GM12801 (cell line): ENCODE data around the gene CD74.

Experiments
- CTCF ChIP-seq: IDR thresholded peaks from one replicate; pipeline ENCODE4 v1.5.1; 2011; ENCODE audit warnings: control low read depth; ENCODE audit not compliant: insufficient read length; ENCODE audit errors: extremely low read depth

CD74 gene

GRCh38 chr5:150400316-150401075 is 12.2 kb downstream of the CD74 start:
- no peak for TF ChIP-seq CTCF

- TF ChIP-seq CTCF: no peak
Measured at GRCh38 chr5:150399524-150400211, 13.0 kb downstream of the CD74 start.

DNA sequence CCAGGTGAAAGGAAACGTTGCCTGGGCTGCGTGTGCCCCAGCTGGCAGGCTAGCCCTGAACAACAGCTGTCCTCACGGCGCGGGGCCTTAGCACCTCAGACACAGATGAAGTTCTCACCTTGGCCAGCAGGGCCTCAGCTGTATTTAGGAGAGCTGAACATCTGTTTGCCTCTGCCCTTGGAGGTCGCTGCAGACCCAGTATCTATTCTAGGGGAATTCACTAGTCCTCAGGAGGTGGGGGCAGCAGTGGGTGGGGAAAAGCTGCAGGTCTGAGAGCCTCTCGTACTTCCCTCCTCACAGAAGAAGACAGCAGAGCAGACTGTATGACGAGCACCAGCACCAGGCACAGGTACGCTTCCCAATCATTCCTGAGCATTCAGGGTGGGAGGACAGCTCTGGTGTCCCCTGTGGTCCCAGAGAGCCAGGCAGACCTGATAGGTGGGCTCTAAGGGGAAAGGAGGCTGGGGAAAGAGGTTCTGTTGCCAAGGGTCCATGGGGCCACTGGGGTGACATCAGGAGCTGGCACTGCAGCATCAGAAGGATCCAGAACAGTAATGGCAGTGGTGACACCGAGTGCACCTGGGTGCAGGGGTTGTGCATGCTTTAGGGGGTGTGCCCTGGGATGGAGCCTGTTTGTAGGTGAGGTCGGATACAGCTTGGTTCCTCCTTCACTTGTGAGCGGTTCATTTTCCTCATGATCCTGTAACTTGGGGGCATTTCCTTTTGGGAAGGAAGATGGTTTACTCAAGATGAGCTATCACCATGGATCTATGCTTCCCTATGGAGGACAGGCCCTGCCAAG is 13.8 kb downstream of the CD74 start:
- TF ChIP-seq CTCF: no peak

DNA sequence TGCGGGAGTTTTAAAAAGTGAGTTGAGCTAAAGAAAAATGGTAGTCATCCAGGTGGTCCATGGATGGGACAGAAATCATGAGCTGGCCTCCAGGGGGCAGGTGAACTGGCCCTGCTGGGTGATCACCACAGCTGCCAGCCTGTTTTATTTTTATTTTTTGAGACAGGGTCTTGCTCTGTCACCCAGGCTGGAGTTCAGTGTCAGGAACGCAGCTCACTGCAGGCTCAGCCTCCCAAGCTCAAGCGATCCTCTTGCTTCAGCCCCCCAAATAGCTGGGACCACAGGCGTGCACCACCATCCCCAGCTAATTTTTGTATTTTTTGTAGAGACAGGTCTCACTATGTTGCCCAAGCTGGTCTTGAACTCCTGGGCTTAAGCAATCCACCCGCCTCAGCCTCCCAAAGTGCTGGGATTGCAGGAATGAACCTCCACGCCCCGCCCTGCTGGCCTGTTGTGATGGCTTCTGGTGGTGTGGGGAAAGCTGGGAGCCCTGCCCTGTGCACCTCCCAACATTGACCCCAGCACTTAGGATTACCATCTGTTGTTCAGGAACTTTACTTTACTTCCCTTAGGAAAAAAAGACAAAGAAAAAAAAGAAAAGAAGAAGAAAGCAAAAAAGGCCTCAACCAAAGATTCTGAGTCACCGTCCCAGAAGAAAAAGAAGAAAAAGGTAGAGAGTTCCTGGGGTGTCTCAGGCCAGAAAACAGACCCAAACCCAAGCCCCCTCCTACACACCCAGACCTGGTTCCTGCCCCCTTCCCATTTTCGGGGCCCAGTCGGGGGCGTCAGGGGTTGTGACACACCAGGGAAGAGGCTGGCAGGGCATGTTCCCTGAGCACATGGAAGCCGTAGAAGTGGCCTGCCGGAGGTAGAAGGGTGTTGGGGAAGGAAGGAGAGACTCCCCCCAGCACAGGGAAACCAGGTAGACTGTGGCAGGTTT is 14.7 kb downstream of the CD74 start:
- TF ChIP-seq CTCF: no peak

GRCh38 chr5:150397146-150397781 is 15.4 kb downstream of the CD74 start:
- no peak for TF ChIP-seq CTCF

DNA sequence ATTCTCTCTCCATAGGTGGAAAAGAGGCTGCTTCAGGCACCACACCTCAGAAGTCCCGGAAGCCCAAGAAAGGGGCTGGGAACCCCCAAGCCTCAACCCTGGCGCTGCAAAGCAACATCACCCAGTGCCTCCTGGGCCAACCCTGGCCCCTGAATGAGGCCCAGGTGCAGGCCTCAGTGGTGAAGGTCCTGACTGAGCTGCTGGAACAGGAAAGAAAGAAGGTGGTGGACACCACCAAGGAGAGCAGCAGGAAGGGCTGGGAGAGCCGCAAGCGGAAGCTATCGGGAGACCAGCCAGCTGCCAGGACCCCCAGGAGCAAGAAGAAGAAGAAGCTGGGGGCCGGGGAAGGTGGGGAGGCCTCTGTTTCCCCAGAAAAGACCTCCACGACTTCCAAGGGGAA is 16.4 kb downstream of the CD74 start:
- TF ChIP-seq CTCF: no peak
